Neutrophil (primary cell): ENCODE measurements around the gene PIP4K2A.
A peak's percentile ranks its signal among the peaks of the same experiment; 100 is the strongest.

ENCODE experiments used
- H3K27ac ChIP-seq: fragments of 200-600 bp; sonication (generic); 2 replicates; pipeline ENCODE4 v1.5.1; 2016; ENCODE audit warnings: mild to moderate bottlenecking, moderate library complexity
- H3K27me3 ChIP-seq: fragments of 200-600 bp; sonication (generic); 2 replicates; pipeline ENCODE4 v1.6.0; 2016; ENCODE audit warnings: mild to moderate bottlenecking
- H3K36me3 ChIP-seq: fragments of 200-600 bp; sonication (generic); 2 replicates; pipeline ENCODE4 v1.5.1; 2017
- H3K4me1 ChIP-seq, 2 experiments: fragments of 200-600 bp in 1 of 2; sonication (generic) in 1 of 2; 1 replicate in 1 of 2; 2 replicates in 1 of 2; pipeline versions ENCODE4 v1.5.1 to v1.6.1; 2013 to 2016; ENCODE audit warnings: low read depth in 1 of 2, low read length in 1 of 2, mild to moderate bottlenecking in 1 of 2, moderate library complexity in 1 of 2; ENCODE audit not compliant: control insufficient read depth in 1 of 2, insufficient read depth in 1 of 2
- H3K4me3 ChIP-seq, 2 experiments: fragments of 200-600 bp in 1 of 2; sonication (generic) in 1 of 2; 1 replicate in 1 of 2; 2 replicates in 1 of 2; pipeline ENCODE4 v1.5.1; 2013 to 2016; ENCODE audit warnings: low read depth in 1 of 2, low read length in 1 of 2, mild to moderate bottlenecking in 1 of 2, moderate library complexity in 1 of 2
- H3K9me3 ChIP-seq: fragments of 200-600 bp; sonication (generic); 2 replicates; pipeline ENCODE4 v1.5.1; 2016
- CTCF ChIP-seq: fragments of 200-600 bp; sonication (generic); IDR thresholded peaks from 2 replicates; pipeline ENCODE4 v1.5.1; 2016; ENCODE audit warnings: antibody characterized with exemption

Gene PIP4K2A

GRCh38 chr10:22573820-22574569, 140.4 kb downstream of the PIP4K2A start:
- Histone ChIP-seq H3K4me3 (no peak overlapping the region), H3K36me3 (peaks cover 54% of the 10 kb centered on the region), H3K4me1 (peaks cover 0 to 12% of the 10 kb centered on the region in 2 experiments), H3K9me3 (no peaks in the 10 kb centered on the region), H3K27ac (peak overlapping the region; percentile 67), H3K27me3 (no peaks in the 10 kb centered on the region)
- peak; percentile 31 for TF ChIP-seq CTCF

GRCh38 chr10:22570733-22571430, 143.5 kb downstream of the PIP4K2A start:
- TF ChIP-seq CTCF, result no peak
- Histone ChIP-seq H3K4me3 (no peak overlapping the region), H3K9me3 (no peaks in the 10 kb centered on the region), H3K27me3 (no peaks in the 10 kb centered on the region), H3K4me1 (peaks cover 0 to 12% of the 10 kb centered on the region in 2 experiments), H3K36me3 (peaks cover 65% of the 10 kb centered on the region), H3K27ac (no peak overlapping the region)

- Histone ChIP-seq H3K27me3 (no peaks in the 10 kb centered on the region), H3K27ac (no peak overlapping the region), H3K9me3 (no peaks in the 10 kb centered on the region), H3K4me3 (no peak overlapping the region), H3K4me1 (peaks cover 0 to 12% of the 10 kb centered on the region in 2 experiments), H3K36me3 (peaks cover 60% of the 10 kb centered on the region)
- TF ChIP-seq CTCF, result no peak
Measured at GRCh38 chr10:22570234-22570633, 144.1 kb downstream of the PIP4K2A start.

DNA sequence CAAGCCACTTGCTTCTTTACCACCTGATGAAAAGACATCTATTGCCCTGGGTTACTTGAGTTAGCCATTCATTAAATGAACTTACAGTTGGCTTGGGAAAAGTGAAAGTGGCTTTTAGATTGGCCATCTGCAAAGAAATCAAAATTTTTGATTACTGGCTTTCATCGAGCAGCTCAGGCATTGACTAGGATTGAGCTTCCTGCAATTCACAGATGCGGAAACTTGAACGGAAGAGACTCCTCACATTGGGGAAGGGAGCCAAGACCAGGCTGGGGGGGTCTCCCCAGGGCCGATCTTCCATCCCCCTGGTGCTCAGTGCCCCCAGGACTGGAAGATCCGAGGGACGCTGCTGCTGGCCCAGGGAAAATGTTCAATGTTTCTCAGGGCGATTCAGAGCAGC, 145.4 kb downstream of the PIP4K2A start:
- Histone ChIP-seq H3K36me3 (peaks cover 68% of the 10 kb centered on the region), H3K4me3 (no peak overlapping the region), H3K4me1 (peaks cover 0 to 18% of the 10 kb centered on the region in 2 experiments), H3K27me3 (no peaks in the 10 kb centered on the region), H3K9me3 (no peaks in the 10 kb centered on the region), H3K27ac (no peak overlapping the region)
- TF ChIP-seq CTCF, result no peak

- Histone ChIP-seq H3K9me3 (no peaks in the 10 kb centered on the region), H3K4me1 (peaks cover 0 to 13% of the 10 kb centered on the region in 2 experiments), H3K4me3 (no peak overlapping the region), H3K27me3 (no peaks in the 10 kb centered on the region), H3K36me3 (peaks cover 66% of the 10 kb centered on the region), H3K27ac (peak overlapping the region; percentile 52)
- no peak for TF ChIP-seq CTCF
Measured at GRCh38 chr10:22564060-22564459, 150.3 kb downstream of the PIP4K2A start.
